Heart left ventricle (tissue), 13 donors: ENCODE results near the gene EXOC4.

Experiments
- CTCF ChIP-seq, 12 donors: fragments of 200-600 bp; sonication (generic) in 4 of 12; IDR thresholded peaks; one replicate each; pipeline versions ENCODE4 v1.5.0 to v1.8.0; 2018 to 2022; ENCODE audit warnings: antibody characterized with exemption in 12 of 12, mild to moderate bottlenecking in 5 of 12
- POLR2A ChIP-seq, 2 donors: fragments of 450-650 bp; IDR thresholded peaks; one replicate each; pipeline ENCODE4 v1.6.1; 2017; ENCODE audit warnings: antibody characterized with exemption in 2 of 2, mild to moderate bottlenecking in 2 of 2, moderate library complexity in 2 of 2
- donor health status: ischemic (EF 13 %, LVEDD 7.1; RV severe dilation, severe dysfunction).
- donor health status: DM: no; HTN: yes; CAD: no.
- donor health status: DM: no; HTN: no; CAD: no.
- donor health status: ischemic (EF 25% LVEDD 6.9; RV normal size, moderate dysfunction).
- donor health status: ischemic (EF 25% LVEDD 5.7; RV mildly dilated, moderate dysfunction).
- donor health status: ischemic (EF 35%, LVEDD 5.7; RV mildly dilated, moderate dysfunction).
- donor health status: nonischemic (EF 11% LVEDD 7.7; RV severe dilation, severe dysfunction).
- donor health status: DM: yes; HTN: yes; CAD: no.
- donor health status: PGD.
- donor health status: ischemic (EF 29% LVEDD 5.4; RV normal size, mild dysfunction).
- donor health status: nonischemic (EF 23%, LVEDD 6.1; RV moderate dilation, normal function).

GRCh38 chr7:134098072-134098471 lies 845.2 kb downstream of the EXOC4 start:
- TF ChIP-seq CTCF (IDR thresholded peaks at IDR 0.05) (no peak), POLR2A (IDR thresholded peaks at IDR 0.05) (no peak)
